ENCODE data around the gene FBLN2.

- TF ChIP-seq CTCF (conservative IDR thresholded peaks at IDR 0.05; ENCODE audit: low read depth, low read length): no peak
- no peak for TF ChIP-seq CEBPB (IDR thresholded peaks at IDR 0.05; ENCODE audit: low read depth, low read length)
- no peak for TF ChIP-seq USF2 (IDR thresholded peaks at IDR 0.05; ENCODE audit: low read depth, low read length)
- TF ChIP-seq MAZ (IDR thresholded peaks at IDR 0.05; ENCODE audit: borderline replicate concordance, low read depth, low read length): no peak
- TF ChIP-seq POLR2A (IDR thresholded peaks at IDR 0.05; ENCODE audit: low read depth, low read length): no peak
- no peak for TF ChIP-seq SMC3 (IDR thresholded peaks at IDR 0.05; ENCODE audit: low read depth, low read length)
- no peak for TF ChIP-seq RFX5 (IDR thresholded peaks at IDR 0.05; ENCODE audit: low read depth, low read length)
- no peak for TF ChIP-seq RAD21 (IDR thresholded peaks at IDR 0.05; ENCODE audit: low read length)
- no peak for TF ChIP-seq NFE2L2 (IDR thresholded peaks at IDR 0.05; ENCODE audit: low read depth, low read length)
- no peak for TF ChIP-seq MAFK (IDR thresholded peaks at IDR 0.05; ENCODE audit: low read depth, low read length)
- no peak for TF ChIP-seq RCOR1 (IDR thresholded peaks at IDR 0.05; ENCODE audit: insufficient replicate concordance, low read length)
Measured at GRCh38 chr3:13545952-13546454, 2.9 kb upstream of the FBLN2 start.

Data from IMR-90 (cell line).